Measurements from ENCODE around the gene TPP1.

TPP1 gene

GRCh38 chr11:6587360-6587953, 31.8 kb downstream of the TPP1 start:
- TF ChIP-seq CTCF (conservative IDR thresholded peaks at IDR 0.05; ENCODE audit: low read length), result no peak
- TF ChIP-seq EZH2phosphoT487 (IDR thresholded peaks at IDR 0.05; ENCODE audit: borderline replicate concordance), result no peak

GRCh38 chr11:6586434-6587359, 32.5 kb downstream of the TPP1 start:
- Histone ChIP-seq H3K9me3 (ENCODE audit: insufficient read depth, low read depth, low read length) (peaks cover 7% of the 10 kb centered on the region; the same call in 1 of the 2 replicates), H3K4me3 (ENCODE audit: low read length, poor library complexity, severe bottlenecking) (no peak overlapping the region), H3K4me1 (ENCODE audit: insufficient read depth, low read length, poor library complexity, severe bottlenecking) (no peaks in the 10 kb centered on the region), H3K9me2 (replicated peaks; ENCODE audit: low read depth, low read length) (no peaks in the 10 kb centered on the region), H2AFZ (ENCODE audit: low read length) (no peak overlapping the region), H3K36me3 (ENCODE audit: insufficient read depth, low read length) (peaks cover 8% of the 10 kb centered on the region), H3K9ac (ENCODE audit: low read depth, low read length, poor library complexity, severe bottlenecking) (no peak overlapping the region), H3K4me2 (ENCODE audit: low read depth, low read length, poor library complexity, severe bottlenecking) (no peak overlapping the region), H3F3A (ENCODE audit: low read depth) (no peaks in the 10 kb centered on the region), H4K20me1 (ENCODE audit: insufficient read depth, low read length, poor library complexity, severe bottlenecking) (no peaks in the 10 kb centered on the region), H3K79me2 (ENCODE audit: insufficient read depth, low read length) (no peaks in the 10 kb centered on the region), H3K27me3 (ENCODE audit: insufficient read depth, low read length, poor library complexity, severe bottlenecking) (no peaks in the 10 kb centered on the region)
- TF ChIP-seq CTCF (conservative IDR thresholded peaks at IDR 0.05; ENCODE audit: low read length), result no peak
- TF ChIP-seq EZH2phosphoT487 (IDR thresholded peaks at IDR 0.05; ENCODE audit: borderline replicate concordance), result no peak

More at GRCh38 chr11:6587360-6587953, 31.8 kb downstream of the TPP1 start:
- Histone ChIP-seq H3K27me3 (ENCODE audit: insufficient read depth, low read length, poor library complexity, severe bottlenecking) (no peaks in the 10 kb centered on the region), H3K4me2 (ENCODE audit: low read depth, low read length, poor library complexity, severe bottlenecking) (no peak overlapping the region), H3K79me2 (ENCODE audit: insufficient read depth, low read length) (no peaks in the 10 kb centered on the region), H3K36me3 (ENCODE audit: insufficient read depth, low read length) (peaks cover 10% of the 10 kb centered on the region), H3K4me3 (ENCODE audit: low read length, poor library complexity, severe bottlenecking) (no peak overlapping the region), H3F3A (ENCODE audit: low read depth) (no peaks in the 10 kb centered on the region), H2AFZ (ENCODE audit: low read length) (no peak overlapping the region), H3K4me1 (ENCODE audit: insufficient read depth, low read length, poor library complexity, severe bottlenecking) (no peaks in the 10 kb centered on the region), H3K9me2 (replicated peaks; ENCODE audit: low read depth, low read length) (no peaks in the 10 kb centered on the region), H3K9me3 (ENCODE audit: insufficient read depth, low read depth, low read length) (peaks cover 7% of the 10 kb centered on the region; the same call in 1 of the 2 replicates), H4K20me1 (ENCODE audit: insufficient read depth, low read length, poor library complexity, severe bottlenecking) (no peaks in the 10 kb centered on the region), H3K9ac (ENCODE audit: low read depth, low read length, poor library complexity, severe bottlenecking) (no peak overlapping the region)

GRCh38 chr11:6584528-6584927, 34.7 kb downstream of the TPP1 start:
- no peaks in the 10 kb centered on the region for H3K4me1 ChIP-seq (ENCODE audit: insufficient read depth, low read length, poor library complexity, severe bottlenecking)
- no peak overlapping the region for H2AFZ ChIP-seq (ENCODE audit: low read length)
- H3K4me2 ChIP-seq (ENCODE audit: low read depth, low read length, poor library complexity, severe bottlenecking), result no peak overlapping the region
- H3K79me2 ChIP-seq (ENCODE audit: insufficient read depth, low read length), result no peaks in the 10 kb centered on the region
- 0 out of 2 replicates have a peak, but pooled peaks cover 3% of the 10 kb centered on the region for H3K36me3 ChIP-seq (ENCODE audit: insufficient read depth, low read length)
- no peak for TF ChIP-seq EZH2phosphoT487 (IDR thresholded peaks at IDR 0.05; ENCODE audit: borderline replicate concordance)
- H3K4me3 ChIP-seq (ENCODE audit: low read length, poor library complexity, severe bottlenecking), result no peak overlapping the region
- H3K9ac ChIP-seq (ENCODE audit: low read depth, low read length, poor library complexity, severe bottlenecking), result no peak overlapping the region
- H3K9me3 ChIP-seq (ENCODE audit: insufficient read depth, low read depth, low read length), result peaks cover 7% of the 10 kb centered on the region; the same call in 1 of the 2 replicates
- no peaks in the 10 kb centered on the region for H4K20me1 ChIP-seq (ENCODE audit: insufficient read depth, low read length, poor library complexity, severe bottlenecking)
- H3K27me3 ChIP-seq (ENCODE audit: insufficient read depth, low read length, poor library complexity, severe bottlenecking), result no peaks in the 10 kb centered on the region
- H3F3A ChIP-seq (ENCODE audit: low read depth), result no peaks in the 10 kb centered on the region
- H3K9me2 ChIP-seq (replicated peaks; ENCODE audit: low read depth, low read length), result no peaks in the 10 kb centered on the region

Measured in Loucy (cell line).